ENCODE data around the gene ZG16.
A peak's percentile ranks its signal among the peaks of the same experiment; 100 is the strongest.

The ZG16 gene

GRCh38 chr16:29825145-29826044, 47.3 kb downstream of the ZG16 start:
- DNase-seq (ENCODE audit: low read depth), result peak; percentile 86

GRCh38 chr16:29826342-29826695, 48.3 kb downstream of the ZG16 start:
- no peak for DNase-seq (ENCODE audit: low read depth)

GRCh38 chr16:29830774-29831173, 52.7 kb downstream of the ZG16 start:
- DNase-seq (ENCODE audit: low read depth), result no peak

GRCh38 chr16:29831490-29831889, 53.4 kb downstream of the ZG16 start:
- no peak for DNase-seq (ENCODE audit: low read depth)
